Activated CD4-positive, alpha-beta T cell treated with anti-CD3 and anti-CD28 coated beads for 1 hour (primary cell): ENCODE results near the gene NLRP3.
A peak's percentile ranks its signal among the peaks of the same experiment; 100 is the strongest.
"Not testable (repeated sequence)": the region's sequence is repeated elsewhere in the genome, so short reads cannot be mapped to it uniquely, and the experiment has no call there.

Experiments
- DNase-seq: peaks from one replicate; pipeline ENCODE4 v3.0.0-alpha.2; 2020

The NLRP3 gene

DNA sequence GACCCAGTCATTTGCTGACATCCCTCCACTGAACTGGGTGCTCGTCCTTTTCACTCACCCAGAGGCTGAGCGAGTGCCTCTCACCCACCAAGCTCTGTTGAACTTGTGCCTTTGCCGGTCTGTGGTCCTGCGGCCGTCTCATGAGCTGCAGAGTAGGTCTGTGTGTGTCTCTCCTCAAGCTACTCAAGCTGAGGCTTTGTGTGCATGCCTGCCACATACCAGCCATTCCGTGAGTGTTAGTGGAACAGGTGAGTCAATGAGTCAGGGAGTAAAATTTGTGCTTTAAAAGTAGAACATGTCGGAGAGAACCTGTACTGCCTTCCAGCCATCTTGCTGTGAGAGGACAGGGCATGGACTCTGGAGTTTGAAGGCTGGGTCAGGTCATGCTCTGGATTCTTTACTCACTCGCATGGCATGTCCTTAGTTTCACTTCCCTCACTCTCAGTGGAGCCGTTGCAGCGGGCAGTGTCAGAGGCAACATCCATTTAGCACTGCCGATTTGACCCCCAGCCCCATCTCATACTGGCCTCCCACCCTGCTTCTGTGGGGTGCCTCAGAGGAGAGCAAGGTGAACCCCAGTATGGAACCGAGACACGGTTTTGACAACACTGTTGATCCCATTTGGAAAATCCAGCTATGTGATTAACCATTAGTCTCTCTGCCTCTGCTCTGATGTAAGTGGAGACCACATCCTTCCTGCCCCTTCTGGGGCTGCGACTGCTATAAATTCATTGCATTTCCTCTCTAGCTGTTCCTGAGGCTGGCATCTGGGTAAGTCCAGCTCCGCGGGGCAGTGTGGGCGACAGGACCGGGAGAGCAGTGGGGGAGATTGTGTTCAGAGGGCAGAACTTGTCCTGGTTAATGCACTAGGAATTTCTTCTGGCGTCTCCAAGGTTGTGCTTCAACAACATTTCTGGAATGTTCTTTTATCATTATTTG is at the start of gene NLRP3:
Gene NLRP3, plus strand, starts transcription at position 751 of the 939 bp plus-strand sequence. CDS start 2,628 bp downstream, outside the sequence.
- DNase-seq, result peak; percentile 13

DNA sequence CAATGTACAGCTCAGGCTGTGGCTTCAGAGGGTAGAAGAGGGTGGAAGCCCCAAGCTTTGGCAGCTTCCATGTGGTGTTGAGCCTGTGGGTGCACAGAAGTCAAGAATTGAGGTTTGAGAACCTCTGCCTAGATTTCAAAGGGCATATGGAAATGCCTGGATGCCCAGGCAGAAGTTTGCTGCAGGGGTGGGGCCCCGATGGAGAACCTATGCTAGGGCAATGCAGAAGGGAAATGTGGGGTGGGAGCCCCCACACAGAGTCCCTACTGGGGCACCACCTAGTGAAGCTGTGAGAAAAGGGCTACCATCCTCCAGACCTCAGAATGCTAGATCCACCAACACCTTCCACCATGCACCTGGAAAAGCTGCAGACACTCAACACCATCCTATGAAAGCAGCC is 49.6 kb upstream of the NLRP3 start:
- not testable (repeated sequence) for DNase-seq

DNA sequence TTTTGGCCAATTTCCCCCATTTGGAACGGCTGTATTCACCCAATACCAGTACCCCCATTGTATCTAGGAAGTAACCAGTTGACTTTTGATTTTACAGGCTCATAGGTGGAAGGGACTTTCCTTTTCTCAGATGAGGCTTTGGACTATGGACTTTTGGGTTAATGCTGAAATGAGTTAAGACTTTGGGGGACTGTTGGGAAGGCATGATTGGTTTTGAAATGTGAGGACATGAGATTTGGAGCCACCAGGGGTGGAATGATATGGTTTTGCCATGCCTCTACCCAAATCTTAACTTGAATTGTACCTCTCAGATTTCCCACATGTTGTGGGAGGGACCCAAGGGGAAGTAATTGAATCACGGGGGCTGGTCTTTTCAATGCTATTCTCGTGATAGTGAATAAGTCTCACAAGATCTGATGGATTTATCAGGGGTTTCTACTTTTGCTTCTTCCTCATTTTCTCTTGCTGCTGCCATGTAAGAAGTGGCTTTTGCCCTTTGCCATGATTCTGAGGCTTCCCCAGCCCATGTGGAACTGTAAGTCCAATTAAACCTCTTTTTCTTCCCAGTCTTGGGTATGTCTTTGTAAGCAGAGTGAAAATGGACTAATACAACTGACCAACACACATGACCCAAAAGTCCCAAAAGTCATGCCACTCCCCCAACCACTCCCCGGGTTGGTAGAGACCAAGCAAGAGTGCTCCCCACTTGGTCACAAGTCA is 48.9 kb upstream of the NLRP3 start:
- no peak for DNase-seq

- DNase-seq, result no peak
These were observed 48.1 kb upstream of the NLRP3 start for GRCh38 chr1:247367786-247368422.

GRCh38 chr1:247368490-247369145 is 47.4 kb upstream of the NLRP3 start:
- DNase-seq, result no peak

DNA sequence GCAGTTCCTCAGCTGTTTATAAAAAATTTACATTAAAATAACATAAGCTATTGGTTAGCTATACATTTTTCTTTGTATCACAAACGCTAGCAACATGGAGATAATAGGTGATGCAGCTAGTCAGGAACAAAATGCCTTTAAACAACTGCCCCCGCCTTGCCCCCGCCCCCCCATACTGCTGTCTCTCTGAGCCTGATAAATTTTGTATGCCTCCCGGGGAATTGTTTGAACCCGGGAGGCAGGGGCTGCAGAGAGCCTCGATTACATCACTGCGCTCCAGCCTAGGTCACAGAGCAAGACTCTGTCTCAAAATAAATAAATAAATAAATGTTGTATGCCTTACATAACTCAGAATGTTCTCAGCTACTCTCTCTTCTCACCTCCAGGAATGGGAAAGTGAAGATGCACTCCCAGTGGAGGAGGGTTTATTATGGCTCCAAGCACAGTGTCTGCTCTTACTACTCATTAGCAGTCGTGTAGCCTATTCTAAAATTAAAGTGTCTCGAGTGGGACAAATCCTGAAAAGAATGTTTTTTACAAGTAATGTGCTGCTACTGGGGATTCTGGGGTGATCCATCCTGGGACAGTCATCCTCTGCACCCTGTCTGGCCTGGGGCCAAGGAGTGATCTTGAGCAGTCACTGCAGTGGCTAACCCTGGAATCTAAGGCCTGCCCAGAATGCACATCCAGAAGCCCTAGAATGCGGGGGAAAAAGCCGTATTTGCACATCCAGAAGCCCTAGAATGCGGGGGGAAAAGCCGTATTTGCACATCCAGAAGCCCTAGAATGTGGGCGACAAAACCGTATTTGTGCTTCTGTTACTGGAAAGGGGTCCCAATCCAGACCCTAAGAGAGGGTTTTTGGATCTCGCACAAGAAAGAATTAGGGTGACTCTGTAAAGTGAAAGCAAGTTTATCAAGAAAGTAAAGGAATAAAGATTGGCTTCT is 44.9 kb upstream of the NLRP3 start:
- no peak for DNase-seq

DNA sequence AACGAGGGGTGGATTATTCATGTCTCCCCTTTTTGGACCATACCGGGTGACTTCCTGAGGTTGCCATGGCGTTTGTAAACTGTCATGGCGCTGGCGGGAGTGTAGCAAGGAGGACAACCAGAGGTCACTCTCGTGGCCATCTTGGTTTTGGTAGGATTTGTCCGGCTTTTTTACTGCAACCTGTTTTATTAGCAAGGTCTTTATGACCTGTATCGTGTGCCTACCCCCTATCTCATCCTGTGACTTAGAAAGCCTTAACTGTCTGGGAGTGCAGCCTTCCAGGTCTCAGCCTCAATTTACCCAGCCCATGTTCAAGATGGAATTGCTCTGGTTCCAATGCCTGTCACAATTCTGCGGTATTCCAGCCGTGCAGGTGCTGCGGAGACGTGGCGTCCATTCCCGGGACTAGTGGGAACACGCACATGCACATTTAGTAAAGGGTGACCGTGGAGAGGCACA is 44.1 kb upstream of the NLRP3 start:
- no peak for DNase-seq

GRCh38 chr1:247373721-247374141 is 42.2 kb upstream of the NLRP3 start:
- peak; percentile 41 for DNase-seq

DNA sequence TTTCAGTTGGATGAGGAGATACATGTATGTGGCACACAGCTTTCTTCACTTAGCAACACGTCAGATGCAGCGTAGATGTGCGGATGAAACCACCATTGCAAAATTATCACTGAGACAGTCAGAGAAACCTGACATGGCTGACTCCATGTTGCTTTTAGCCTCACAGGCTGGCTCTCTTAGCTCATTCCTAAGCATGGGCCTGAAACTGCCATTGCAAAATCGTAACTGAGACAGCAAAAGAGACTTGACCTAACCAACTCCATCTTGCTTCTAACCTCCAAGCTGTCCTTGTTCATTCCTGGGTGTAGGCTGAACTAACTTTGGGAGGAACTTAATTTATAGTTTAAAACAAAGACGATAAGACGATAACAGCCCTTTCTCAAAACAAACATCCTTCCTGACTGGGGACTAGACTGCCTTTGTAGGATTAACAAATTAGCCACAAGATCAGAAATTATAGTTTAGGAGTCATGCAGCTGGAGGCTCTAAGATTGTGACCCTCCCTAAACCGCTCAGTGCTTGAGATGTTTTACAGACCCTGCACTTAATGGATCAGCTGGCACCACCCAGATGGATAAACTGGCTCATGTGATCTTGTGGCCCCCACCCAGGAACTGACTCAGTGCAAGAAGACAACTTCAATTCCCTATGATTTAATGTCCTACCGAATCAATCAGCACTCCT is 41.2 kb upstream of the NLRP3 start:
- not testable (repeated sequence) for DNase-seq

GRCh38 chr1:247375747-247376146 is 40.2 kb upstream of the NLRP3 start:
- no peak for DNase-seq

DNA sequence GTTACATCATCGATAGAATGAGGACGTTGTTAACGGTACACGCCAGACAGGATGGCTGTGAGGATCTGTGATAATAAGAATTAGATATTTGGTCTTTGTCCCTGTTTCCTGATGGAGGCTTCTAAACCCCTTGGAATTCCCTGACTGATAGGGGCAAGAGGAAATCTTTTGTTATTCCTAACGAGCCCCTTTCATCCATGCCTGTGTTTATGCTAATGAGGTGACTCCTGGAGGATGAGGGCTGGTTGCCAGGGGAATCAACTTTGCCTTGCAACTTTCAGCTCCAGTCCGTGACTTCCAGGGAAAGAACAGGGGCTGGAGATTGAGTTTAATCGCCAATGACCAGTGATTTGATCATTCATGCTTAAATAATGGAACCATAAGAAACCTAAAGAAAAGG is 39.3 kb upstream of the NLRP3 start:
- DNase-seq, result no peak

DNA sequence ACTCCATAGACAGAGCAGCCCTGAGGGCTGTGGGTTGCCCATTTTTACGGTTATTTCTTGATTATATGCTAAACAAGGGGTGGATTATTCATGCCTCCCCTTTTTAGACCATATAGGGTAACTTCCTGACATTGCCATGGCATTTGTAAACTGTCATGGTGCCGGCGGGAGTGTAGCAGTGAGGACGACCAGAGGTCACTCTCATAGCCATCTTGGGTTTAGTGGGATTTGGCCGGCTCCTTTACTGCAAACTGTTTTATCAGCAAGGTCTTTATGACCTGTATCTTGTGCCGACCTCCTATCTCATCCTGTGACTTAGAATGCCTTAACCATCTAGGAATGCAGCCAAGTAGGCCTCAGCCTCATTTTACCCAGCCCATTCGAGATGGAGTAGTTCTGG is 38.3 kb upstream of the NLRP3 start:
- not testable (repeated sequence) for DNase-seq

DNA sequence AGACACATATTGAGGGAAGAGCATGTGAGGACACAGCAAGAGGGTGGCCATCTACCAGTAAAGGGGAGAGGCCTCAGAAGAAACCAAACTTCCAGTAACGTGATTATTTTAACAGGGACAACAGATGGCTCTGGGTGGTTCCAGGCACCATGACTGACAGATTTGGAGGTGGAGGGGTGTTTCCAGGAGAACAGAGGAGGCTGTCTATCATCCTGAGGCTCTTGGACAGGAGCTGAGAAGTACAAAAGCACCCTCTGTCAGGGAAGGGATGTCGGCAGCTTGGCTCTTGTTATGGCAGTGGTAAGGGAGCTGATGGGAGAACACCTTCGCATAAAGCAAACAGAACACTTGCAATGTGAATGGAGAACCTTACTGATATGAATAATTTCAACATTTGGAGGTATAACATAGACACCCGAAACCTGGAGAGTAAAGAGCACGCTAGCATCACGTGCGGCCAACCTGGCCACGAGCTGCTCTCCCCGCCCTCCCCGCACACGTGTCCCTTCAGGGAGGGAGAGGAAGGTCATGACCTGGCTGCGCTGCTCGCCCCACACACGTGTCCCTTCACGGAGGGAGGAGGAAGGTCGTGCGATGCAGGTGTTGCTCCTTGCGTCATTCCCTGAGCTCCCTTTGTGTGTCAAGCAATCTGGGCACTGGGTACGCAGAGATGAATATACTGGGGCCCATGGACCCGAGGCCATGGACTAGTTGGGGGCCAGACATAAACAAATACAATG is 37.5 kb upstream of the NLRP3 start:
- no peak for DNase-seq

- DNase-seq, result no peak
These were observed 30.7 kb upstream of the NLRP3 start for GRCh38 chr1:247385283-247385682.

GRCh38 chr1:247386217-247386616 is 29.8 kb upstream of the NLRP3 start:
- DNase-seq, result no peak

DNA sequence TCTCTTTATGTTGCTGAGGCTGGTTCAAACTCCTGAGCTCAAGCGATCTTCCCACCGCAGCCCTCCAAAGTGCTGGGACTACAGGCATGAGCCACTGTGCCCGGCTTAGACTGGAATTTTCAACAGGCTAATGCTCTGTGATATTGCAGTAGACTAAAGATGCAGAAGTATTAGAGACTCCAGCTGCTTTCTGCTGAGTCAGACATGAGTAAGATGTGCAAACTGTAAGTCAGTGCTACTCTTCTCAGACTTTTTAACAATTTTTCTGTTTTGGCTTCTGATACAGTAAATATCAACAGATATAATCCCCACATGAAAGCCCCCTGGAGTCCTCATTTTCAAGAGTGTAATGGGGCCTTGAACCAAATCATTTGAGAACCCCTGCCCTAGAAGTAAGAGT is 29.3 kb upstream of the NLRP3 start:
- no peak for DNase-seq

DNA sequence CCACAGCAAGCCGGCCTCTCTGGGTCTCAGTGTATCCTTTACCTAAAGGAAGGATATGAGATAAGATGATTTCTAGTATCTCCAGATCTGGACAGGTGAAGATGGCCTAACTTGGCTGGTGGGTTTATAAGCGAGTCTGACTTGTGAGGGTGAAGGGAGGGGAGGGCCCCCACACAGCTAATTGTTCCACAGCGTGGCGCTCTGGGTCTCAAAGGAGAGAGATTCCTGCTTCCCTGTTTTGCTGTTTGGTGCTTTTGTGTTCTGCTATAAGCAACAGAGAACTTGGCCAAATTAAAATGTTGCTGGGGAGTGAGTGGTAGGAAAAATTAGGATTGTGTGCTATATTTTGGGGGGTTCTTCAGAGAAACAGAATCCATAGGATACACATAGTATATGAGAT is 28.9 kb upstream of the NLRP3 start:
- no peak for DNase-seq

DNA sequence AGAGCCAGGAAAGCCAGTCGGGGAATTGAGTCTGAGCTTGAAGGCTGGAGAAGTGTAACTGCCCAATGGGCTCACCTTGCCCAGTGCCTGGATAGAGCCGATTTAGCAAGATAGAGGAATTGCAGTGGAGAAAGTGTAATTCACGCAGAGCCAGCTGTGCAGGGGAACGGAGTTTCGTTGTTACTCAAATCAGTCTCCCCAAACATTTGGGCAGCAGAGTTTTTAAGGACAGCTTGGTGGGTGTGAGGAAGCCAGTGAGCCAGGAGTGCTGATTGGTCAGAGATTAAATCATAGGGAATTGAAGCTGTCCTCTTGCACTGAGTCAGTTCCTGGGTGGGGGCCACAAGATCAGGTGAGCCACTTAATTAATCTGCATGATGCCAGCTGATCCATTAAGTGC is 28.4 kb upstream of the NLRP3 start:
- no peak for DNase-seq

GRCh38 chr1:247390116-247390791 is 25.7 kb upstream of the NLRP3 start:
- DNase-seq, result peak; percentile 73

DNA sequence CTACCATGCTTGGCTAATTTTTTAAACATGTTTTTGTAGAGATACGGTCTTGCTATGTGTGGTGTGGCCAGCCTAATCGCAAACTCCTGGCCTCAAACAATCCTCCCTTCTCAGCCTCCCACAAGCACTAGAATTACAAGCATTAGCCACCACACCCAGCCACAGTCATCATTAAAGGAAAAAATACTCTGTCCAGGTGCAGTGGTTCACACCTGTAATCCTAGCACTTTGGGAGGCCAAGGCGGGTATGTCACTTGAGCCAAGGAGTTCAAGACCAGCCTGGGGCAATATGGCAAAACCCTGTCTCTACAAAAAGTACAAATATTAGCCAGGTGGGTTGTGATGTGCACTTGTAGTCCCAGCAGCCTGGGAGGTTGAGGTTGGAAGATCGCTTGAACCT is 25.0 kb upstream of the NLRP3 start:
- no peak for DNase-seq
